AG08396 (cell line): ENCODE measurements around the gene MAGI2.

Experiments used
- DNase-seq: peaks from one replicate; pipeline ENCODE4 v3.0.0; 2012; ENCODE audit warnings: low spot score, mixed read lengths

MAGI2 gene

GRCh38 chr7:77989981-77990566 lies 1463.4 kb downstream of the MAGI2 start:
- no peak for DNase-seq

GRCh38 chr7:77985974-77986339 lies 1467.5 kb downstream of the MAGI2 start:
- DNase-seq = no peak

GRCh38 chr7:77985232-77985973 lies 1468.1 kb downstream of the MAGI2 start:
- DNase-seq = no peak

- DNase-seq = no peak
Observed at GRCh38 chr7:77983973-77984372, 1469.5 kb downstream of the MAGI2 start.

- DNase-seq = no peak
Observed at GRCh38 chr7:77982926-77983550, 1470.4 kb downstream of the MAGI2 start.

GRCh38 chr7:77980087-77980713 lies 1473.3 kb downstream of the MAGI2 start:
- DNase-seq = no peak

GRCh38 chr7:77979219-77979618 lies 1474.2 kb downstream of the MAGI2 start:
- DNase-seq = no peak

- no peak for DNase-seq
Observed at GRCh38 chr7:77975672-77976480, 1477.6 kb downstream of the MAGI2 start.

- no peak for DNase-seq
Observed at GRCh38 chr7:77971726-77972125, 1481.7 kb downstream of the MAGI2 start.

- no peak for DNase-seq
Observed at GRCh38 chr7:77967429-77967828, 1486.0 kb downstream of the MAGI2 start.
